ENCODE data around the gene TOR3A.

The TOR3A gene

DNA sequence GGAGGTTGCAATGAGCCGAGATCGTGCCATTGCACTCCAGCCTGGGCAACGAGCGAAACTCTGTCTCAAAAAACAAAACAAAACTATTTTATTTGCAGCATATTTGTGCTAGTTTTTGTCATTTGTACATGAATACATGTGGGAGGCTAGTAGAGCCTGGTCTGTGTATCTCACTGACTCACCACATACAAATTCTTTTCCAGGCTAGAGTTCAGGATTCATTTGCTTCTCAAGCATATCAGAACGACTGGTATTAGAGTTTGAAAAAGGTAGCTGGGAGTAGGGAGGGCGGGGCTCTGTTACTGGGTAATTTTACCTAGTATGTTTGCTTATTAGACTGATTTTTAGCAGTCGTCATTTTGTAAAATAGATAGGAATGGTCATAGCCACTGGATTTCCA lies 4.5 kb upstream of the TOR3A start:
- Histone ChIP-seq H3K4me3 (ENCODE audit: low read length in 2 of 2) (no peak overlapping the region), H3K9me3 (ENCODE audit: control insufficient read depth in 2 of 2, low read length in 2 of 2) (no peaks in the 10 kb centered on the region), H3K36me3 (ENCODE audit: control insufficient read depth in 2 of 2, insufficient read depth in 2 of 2, low read length in 2 of 2) (peaks cover 3 to 16% of the 10 kb centered on the region in 2 donors), H3K27me3 (ENCODE audit: control insufficient read depth in 1 of 2, insufficient read depth in 2 of 2, low read length in 2 of 2) (no peaks in the 10 kb centered on the region), H3K27ac (ENCODE audit: low read length) (no peak overlapping the region), H3K9ac (ENCODE audit: low read length in 2 of 2) (no peak overlapping the region), H3K4me1 (ENCODE audit: control insufficient read depth, insufficient read depth, low read length) (peaks cover 11% of the 10 kb centered on the region)

DNA sequence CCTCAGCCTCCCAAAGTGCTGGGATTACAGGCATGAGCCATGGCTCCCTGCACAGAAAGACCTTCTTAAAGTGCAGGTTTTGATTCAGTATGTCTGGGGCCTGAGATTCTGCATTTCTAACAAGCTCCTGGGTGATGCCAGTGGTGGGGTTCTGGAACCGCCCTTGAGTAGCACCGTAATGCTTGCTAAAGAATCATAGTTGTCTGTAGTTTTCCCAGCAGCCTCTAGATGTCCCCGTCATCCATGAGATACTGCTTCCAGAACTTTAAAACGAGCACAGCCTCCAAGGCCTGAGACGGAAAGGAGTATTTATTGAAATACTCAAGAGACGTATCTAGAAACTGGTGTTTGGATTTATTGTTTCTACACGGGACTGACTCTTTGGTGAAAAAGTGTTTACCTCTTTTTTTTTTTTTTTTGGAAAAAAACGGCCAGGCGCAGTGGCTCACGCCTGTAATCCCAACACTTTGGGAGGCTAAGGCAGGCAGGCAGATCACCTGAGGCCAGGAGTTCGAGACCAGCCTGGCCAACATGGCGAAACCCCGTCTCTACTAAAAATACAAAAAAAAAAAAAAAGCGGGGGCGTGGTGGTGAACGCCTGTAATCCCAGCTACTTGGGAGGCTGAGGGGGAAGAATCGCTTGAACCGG lies 2.6 kb upstream of the TOR3A start:
- peaks cover 0 to under 1% of the 10 kb centered on the region in 2 donors for H3K36me3 ChIP-seq (ENCODE audit: control insufficient read depth in 2 of 2, insufficient read depth in 2 of 2, low read length in 2 of 2)
- no peaks in the 10 kb centered on the region for H3K9me3 ChIP-seq (ENCODE audit: control insufficient read depth in 2 of 2, low read length in 2 of 2)
- no peaks in the 10 kb centered on the region for H3K27me3 ChIP-seq (ENCODE audit: control insufficient read depth in 1 of 2, insufficient read depth in 2 of 2, low read length in 2 of 2)
- H3K4me3 ChIP-seq (ENCODE audit: low read length in 2 of 2), result no peak overlapping the region
- no peak overlapping the region for H3K27ac ChIP-seq (ENCODE audit: low read length)
- peaks cover 23% of the 10 kb centered on the region for H3K4me1 ChIP-seq (ENCODE audit: control insufficient read depth, insufficient read depth, low read length)
- H3K9ac ChIP-seq (ENCODE audit: low read length in 2 of 2), result no peak overlapping the region

DNA sequence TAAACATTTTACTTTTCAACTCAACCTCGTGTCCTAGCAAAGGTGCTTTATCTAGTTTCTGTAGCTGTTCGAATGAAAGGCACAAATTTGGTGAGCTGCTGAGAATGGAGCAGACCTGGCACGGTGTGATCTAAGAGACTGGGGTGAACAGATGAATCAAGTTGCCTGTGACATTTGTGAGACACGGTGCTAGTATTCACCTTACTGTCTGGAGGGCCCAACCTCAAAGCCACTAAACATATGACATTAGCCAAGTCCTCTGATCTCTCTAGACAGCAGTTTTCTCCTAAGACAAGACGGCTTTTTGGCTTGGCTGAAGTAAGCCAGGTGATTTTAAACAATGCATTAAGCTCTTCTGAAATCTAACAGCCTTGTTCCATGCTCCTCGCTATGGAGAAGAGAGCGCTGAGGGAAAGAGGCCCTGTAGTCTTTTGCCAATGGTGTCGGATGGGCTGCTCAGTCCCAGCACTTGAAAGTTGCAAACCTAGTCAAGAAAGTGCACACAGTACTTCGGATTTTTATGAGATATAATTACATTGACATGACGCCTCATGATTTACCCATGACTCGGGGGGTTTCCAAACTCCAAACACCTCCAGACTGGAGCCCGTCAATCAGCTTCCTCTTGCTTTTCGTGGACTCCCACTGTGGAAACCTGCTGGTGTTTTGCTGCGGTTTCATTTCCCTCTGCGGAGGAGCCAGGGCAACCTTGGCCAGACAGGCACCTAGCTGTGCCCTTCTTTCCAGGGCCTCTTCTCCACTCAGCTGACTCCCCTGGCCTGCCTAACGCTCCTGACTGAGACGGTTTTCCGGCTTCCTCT lies 794 bp upstream of the TOR3A start:
- Histone ChIP-seq H3K4me3 (ENCODE audit: low read length in 2 of 2) (peak overlapping the region; percentile 92 to 97), H3K27me3 (ENCODE audit: control insufficient read depth in 1 of 2, insufficient read depth in 2 of 2, low read length in 2 of 2) (no peaks in the 10 kb centered on the region), H3K27ac (ENCODE audit: low read length) (peak overlapping the region; percentile 75), H3K9me3 (ENCODE audit: control insufficient read depth in 2 of 2, low read length in 2 of 2) (no peaks in the 10 kb centered on the region), H3K36me3 (ENCODE audit: control insufficient read depth in 2 of 2, insufficient read depth in 2 of 2, low read length in 2 of 2) (peaks cover 2 to 6% of the 10 kb centered on the region in 2 donors), H3K4me1 (ENCODE audit: control insufficient read depth, insufficient read depth, low read length) (peaks cover 23% of the 10 kb centered on the region), H3K9ac (ENCODE audit: low read length in 2 of 2) (peak overlapping the region; percentile 69 to 83)

DNA sequence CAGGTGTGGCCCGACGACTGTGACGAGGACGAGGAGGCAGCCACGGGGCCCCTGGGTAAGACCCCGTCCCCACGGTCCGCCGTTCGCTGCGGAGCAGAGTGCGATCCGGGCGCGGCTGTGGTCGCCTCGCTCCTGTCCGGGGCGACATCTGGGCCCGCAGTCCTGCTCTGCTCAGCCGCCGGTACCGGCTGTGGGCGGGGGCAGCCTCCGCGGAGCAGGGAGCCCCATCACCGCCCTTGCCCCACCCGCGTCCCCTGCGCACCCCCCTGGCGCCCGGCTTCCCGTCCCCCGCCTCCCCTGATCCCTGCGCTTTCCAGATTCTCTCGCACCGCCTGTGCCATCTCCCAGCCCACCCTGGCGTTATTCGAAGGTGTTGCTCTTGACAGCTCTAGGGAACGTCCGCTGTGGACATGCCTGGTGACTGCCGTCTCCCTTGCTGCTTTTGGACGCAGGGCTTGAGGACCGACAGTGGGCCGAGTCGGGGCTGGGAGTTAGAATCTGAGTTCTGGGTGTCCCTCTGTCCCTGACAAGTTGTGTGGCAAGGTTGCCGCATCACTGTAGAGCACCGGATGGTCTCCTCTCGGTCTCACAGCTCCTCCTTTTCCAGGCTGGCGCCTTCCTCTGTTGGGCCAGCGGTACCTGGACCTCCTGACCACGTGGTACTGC lies 596 bp downstream of the TOR3A start:
- Histone ChIP-seq H3K36me3 (ENCODE audit: control insufficient read depth in 2 of 2, insufficient read depth in 2 of 2, low read length in 2 of 2) (peaks cover 2 to 10% of the 10 kb centered on the region in 2 donors), H3K4me3 (ENCODE audit: low read length in 2 of 2) (peak overlapping the region; percentile 92 to 97), H3K27me3 (ENCODE audit: control insufficient read depth in 1 of 2, insufficient read depth in 2 of 2, low read length in 2 of 2) (no peaks in the 10 kb centered on the region), H3K9me3 (ENCODE audit: control insufficient read depth in 2 of 2, low read length in 2 of 2) (no peaks in the 10 kb centered on the region), H3K27ac (ENCODE audit: low read length) (peak overlapping the region; percentile 75), H3K9ac (ENCODE audit: low read length in 2 of 2) (peak overlapping the region; percentile 69 to 84), H3K4me1 (ENCODE audit: control insufficient read depth, insufficient read depth, low read length) (peaks cover 26% of the 10 kb centered on the region)

DNA sequence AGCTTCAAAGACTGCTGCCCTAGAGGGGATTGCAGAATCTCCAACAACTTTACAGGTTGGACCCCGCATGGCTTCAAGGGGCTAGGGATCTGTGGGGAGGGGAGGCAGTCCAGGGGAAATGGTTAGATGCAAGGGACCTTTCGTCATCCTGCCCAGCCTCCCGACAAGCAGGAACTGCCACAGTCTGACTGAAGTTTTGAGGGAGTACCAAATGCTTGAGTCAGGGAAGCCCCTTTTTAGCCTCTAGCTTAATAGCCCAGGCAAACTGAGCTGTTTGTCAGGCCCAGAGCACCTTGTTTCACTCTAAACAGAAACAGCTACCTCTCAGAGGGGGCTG lies 1.1 kb downstream of the TOR3A start:
- no peaks in the 10 kb centered on the region for H3K9me3 ChIP-seq (ENCODE audit: control insufficient read depth in 2 of 2, low read length in 2 of 2)
- H3K27ac ChIP-seq (ENCODE audit: low read length), result no peak overlapping the region
- H3K36me3 ChIP-seq (ENCODE audit: control insufficient read depth in 2 of 2, insufficient read depth in 2 of 2, low read length in 2 of 2), result peaks cover 2 to 14% of the 10 kb centered on the region in 2 donors
- H3K4me3 ChIP-seq (ENCODE audit: low read length in 2 of 2), result peak overlapping the region; percentile 92 to 97
- peak overlapping the region; percentile 69 to 84 for H3K9ac ChIP-seq (ENCODE audit: low read length in 2 of 2)
- peaks cover 26% of the 10 kb centered on the region for H3K4me1 ChIP-seq (ENCODE audit: control insufficient read depth, insufficient read depth, low read length)
- H3K27me3 ChIP-seq (ENCODE audit: control insufficient read depth in 1 of 2, insufficient read depth in 2 of 2, low read length in 2 of 2), result no peaks in the 10 kb centered on the region

DNA sequence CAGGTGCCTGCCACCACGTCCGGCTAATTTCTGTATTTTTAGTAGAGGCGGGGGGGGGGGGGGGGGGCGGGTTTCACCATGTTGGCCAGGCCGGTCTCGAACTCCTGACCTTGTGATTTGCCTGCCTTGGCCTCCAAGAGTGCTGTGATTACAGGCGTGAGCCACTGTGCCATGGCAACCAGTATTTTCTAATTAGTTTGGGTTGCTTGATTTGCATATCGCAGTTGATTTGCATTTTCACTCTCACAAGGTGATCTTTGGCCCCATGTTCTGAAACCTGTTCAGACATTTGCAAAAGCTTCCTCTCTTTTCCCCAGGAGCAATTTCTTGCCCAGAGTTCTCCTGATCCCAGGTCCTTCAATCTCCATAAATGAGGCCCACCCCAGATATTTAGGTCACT lies 1.7 kb downstream of the TOR3A start:
- Histone ChIP-seq H3K36me3 (ENCODE audit: control insufficient read depth in 2 of 2, insufficient read depth in 2 of 2, low read length in 2 of 2) (peaks cover 2 to 16% of the 10 kb centered on the region in 2 donors), H3K4me1 (ENCODE audit: control insufficient read depth, insufficient read depth, low read length) (peaks cover 26% of the 10 kb centered on the region), H3K27ac (ENCODE audit: low read length) (no peak overlapping the region), H3K9ac (ENCODE audit: low read length in 2 of 2) (peak overlapping the region in 1 of 2 donors; percentile 21), H3K4me3 (ENCODE audit: low read length in 2 of 2) (no peak overlapping the region), H3K27me3 (ENCODE audit: control insufficient read depth in 1 of 2, insufficient read depth in 2 of 2, low read length in 2 of 2) (no peaks in the 10 kb centered on the region), H3K9me3 (ENCODE audit: control insufficient read depth in 2 of 2, low read length in 2 of 2) (no peaks in the 10 kb centered on the region)

DNA sequence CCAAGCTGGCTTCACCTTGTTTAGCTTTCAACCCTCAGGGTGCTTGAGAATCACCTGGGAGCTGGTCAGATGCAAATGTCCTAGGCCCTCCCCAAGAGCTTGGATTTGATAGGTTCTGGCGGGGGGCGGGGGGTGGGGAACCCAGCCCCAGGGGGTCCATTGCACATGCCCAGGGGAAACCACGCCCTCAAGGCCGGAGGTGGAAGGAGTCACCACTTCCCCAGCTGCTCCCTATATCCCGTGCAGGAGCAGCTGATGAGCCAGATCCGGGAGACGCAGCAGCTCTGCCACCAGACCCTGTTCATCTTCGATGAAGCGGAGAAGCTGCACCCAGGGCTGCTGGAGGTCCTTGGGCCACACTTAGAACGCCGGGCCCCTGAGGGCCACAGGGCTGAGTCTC lies 5.8 kb downstream of the TOR3A start:
- Histone ChIP-seq H3K4me3 (ENCODE audit: low read length in 2 of 2) (no peak overlapping the region), H3K36me3 (ENCODE audit: control insufficient read depth in 2 of 2, insufficient read depth in 2 of 2, low read length in 2 of 2) (peaks cover 2 to 20% of the 10 kb centered on the region in 2 donors), H3K4me1 (ENCODE audit: control insufficient read depth, insufficient read depth, low read length) (peaks cover 24% of the 10 kb centered on the region), H3K27ac (ENCODE audit: low read length) (no peak overlapping the region), H3K9me3 (ENCODE audit: control insufficient read depth in 2 of 2, low read length in 2 of 2) (no peaks in the 10 kb centered on the region), H3K27me3 (ENCODE audit: control insufficient read depth in 1 of 2, insufficient read depth in 2 of 2, low read length in 2 of 2) (no peaks in the 10 kb centered on the region), H3K9ac (ENCODE audit: low read length in 2 of 2) (no peak overlapping the region)

DNA sequence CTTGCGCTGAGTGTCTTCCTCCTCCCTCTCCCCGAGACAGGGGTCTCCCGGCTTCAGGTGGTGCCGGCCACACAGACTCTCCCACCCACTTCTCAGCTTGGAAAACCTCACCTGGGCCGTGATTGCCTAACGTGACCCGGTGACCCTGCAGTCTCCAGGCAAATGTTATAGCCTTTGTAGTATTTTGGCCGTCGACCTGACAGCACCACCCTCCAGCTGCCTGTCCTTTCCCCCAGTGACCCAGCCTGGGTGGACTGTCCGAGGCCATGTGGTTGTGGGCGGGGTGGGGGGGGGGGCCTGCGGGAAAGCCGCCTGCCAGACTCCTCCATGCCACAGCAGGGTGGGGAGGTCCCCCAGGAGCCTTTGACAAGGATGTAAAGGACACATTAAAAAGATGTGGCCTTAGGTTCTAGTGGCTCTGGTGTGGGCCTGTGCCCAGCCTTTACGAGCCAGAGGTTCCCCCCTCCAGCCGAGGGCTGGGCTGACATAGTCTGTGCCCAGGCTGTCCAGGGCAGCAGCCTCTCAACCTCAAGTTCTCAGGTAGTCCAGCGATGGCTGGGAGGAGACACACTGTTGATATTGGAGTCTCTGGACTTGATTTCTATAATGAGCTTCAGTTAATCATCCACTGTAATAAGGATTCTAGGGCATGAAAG lies 8.1 kb downstream of the TOR3A start:
- no peaks in the 10 kb centered on the region for H3K9me3 ChIP-seq (ENCODE audit: control insufficient read depth in 2 of 2, low read length in 2 of 2)
- H3K4me3 ChIP-seq (ENCODE audit: low read length in 2 of 2), result no peak overlapping the region
- no peak overlapping the region for H3K27ac ChIP-seq (ENCODE audit: low read length)
- H3K27me3 ChIP-seq (ENCODE audit: control insufficient read depth in 1 of 2, insufficient read depth in 2 of 2, low read length in 2 of 2), result no peaks in the 10 kb centered on the region
- H3K4me1 ChIP-seq (ENCODE audit: control insufficient read depth, insufficient read depth, low read length), result peaks cover 14% of the 10 kb centered on the region
- H3K9ac ChIP-seq (ENCODE audit: low read length in 2 of 2), result no peak overlapping the region
- peaks cover 22 to 36% of the 10 kb centered on the region in 2 donors for H3K36me3 ChIP-seq (ENCODE audit: control insufficient read depth in 2 of 2, insufficient read depth in 2 of 2, low read length in 2 of 2)

DNA sequence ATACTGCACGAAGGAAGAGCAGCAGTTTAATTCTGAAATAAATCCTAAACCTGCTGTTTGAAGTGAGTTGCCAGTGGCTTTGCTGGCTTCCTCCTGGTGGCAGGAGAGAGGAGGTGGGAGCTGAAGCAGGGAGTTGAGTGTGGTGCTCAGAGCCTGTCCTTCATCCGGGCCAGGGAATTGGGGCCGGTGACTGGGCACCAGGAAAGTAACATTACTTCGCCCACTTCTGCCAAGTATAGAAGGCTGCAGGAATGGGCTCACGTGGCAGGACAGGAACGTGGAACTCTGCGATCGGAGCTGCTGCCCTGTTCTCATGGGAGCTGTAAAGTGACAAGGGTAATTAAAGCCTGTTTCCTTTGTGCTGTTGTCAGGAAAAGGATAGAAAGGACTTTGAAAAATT lies 8.7 kb downstream of the TOR3A start:
- Histone ChIP-seq H3K4me3 (ENCODE audit: low read length in 2 of 2) (no peak overlapping the region), H3K27ac (ENCODE audit: low read length) (peak overlapping the region; percentile 24), H3K4me1 (ENCODE audit: control insufficient read depth, insufficient read depth, low read length) (peaks cover 14% of the 10 kb centered on the region), H3K36me3 (ENCODE audit: control insufficient read depth in 2 of 2, insufficient read depth in 2 of 2, low read length in 2 of 2) (peaks cover 28 to 40% of the 10 kb centered on the region in 2 donors), H3K9me3 (ENCODE audit: control insufficient read depth in 2 of 2, low read length in 2 of 2) (no peaks in the 10 kb centered on the region), H3K9ac (ENCODE audit: low read length in 2 of 2) (no peak overlapping the region), H3K27me3 (ENCODE audit: control insufficient read depth in 1 of 2, insufficient read depth in 2 of 2, low read length in 2 of 2) (no peaks in the 10 kb centered on the region)

DNA sequence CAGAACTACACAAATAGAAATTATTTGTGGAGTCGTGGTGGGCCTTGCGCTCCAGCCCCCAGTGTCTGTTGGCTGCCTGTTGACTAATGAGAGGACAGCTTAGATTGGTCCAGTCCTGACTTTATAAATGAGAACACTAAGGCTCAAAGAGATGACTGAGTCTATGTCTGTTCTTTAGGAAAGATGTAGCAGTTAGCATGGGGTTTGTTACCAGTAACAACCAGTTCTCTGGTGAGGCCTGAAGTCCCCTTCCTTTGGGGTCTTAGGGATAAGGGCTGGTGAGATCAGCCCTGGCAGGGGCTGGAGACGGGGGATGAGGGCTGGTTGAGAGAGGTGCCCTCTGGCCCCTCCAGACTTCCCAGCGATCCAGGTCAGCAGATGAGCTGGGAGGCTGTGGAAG lies 9.1 kb downstream of the TOR3A start:
- Histone ChIP-seq H3K9ac (ENCODE audit: low read length in 2 of 2) (no peak overlapping the region), H3K36me3 (ENCODE audit: control insufficient read depth in 2 of 2, insufficient read depth in 2 of 2, low read length in 2 of 2) (peaks cover 31 to 43% of the 10 kb centered on the region in 2 donors), H3K27ac (ENCODE audit: low read length) (peak overlapping the region; percentile 24), H3K27me3 (ENCODE audit: control insufficient read depth in 1 of 2, insufficient read depth in 2 of 2, low read length in 2 of 2) (no peaks in the 10 kb centered on the region), H3K9me3 (ENCODE audit: control insufficient read depth in 2 of 2, low read length in 2 of 2) (no peaks in the 10 kb centered on the region), H3K4me3 (ENCODE audit: low read length in 2 of 2) (no peak overlapping the region), H3K4me1 (ENCODE audit: control insufficient read depth, insufficient read depth, low read length) (peaks cover 14% of the 10 kb centered on the region)
